ENCODE results near the gene TMEM72.

- TF ChIP-seq CTCF (conservative IDR thresholded peaks at IDR 0.05; ENCODE audit: low read depth in 2 of 2) = no peak
- no peak for TF ChIP-seq EZH2 (IDR thresholded peaks at IDR 0.05; ENCODE audit: low read depth, unreplicated experiment)
- no peak for TF ChIP-seq EZH2phosphoT487 (IDR thresholded peaks at IDR 0.05; ENCODE audit: unreplicated experiment)
Measured at GRCh38 chr10:44960482-44961229, 49.5 kb downstream of the TMEM72 start.

All from GM23338 (cell line).